HG03196 (cell line): Measurements from ENCODE around the gene PPP4R2.
"Not testable (repeated sequence)": the region's sequence is repeated elsewhere in the genome, so short reads cannot be mapped to it uniquely, and the experiment has no call there.

Experiments
- ATAC-seq: cut with Tn5 transposase; IDR thresholded peaks from one replicate; pipeline ENCODE4 v1.9.1; 2021; ENCODE audit not compliant: unreplicated experiment

Gene PPP4R2

GRCh38 chr3:73021301-73021835 lies 24.8 kb downstream of the PPP4R2 start:
- no peak for ATAC-seq

- ATAC-seq = no peak
Observed at GRCh38 chr3:73024836-73025235, 28.2 kb downstream of the PPP4R2 start.

GRCh38 chr3:73026111-73026759 lies 29.6 kb downstream of the PPP4R2 start:
- no peak for ATAC-seq

- ATAC-seq = no peak
Observed at GRCh38 chr3:73026760-73027113, 30.1 kb downstream of the PPP4R2 start.

GRCh38 chr3:73028803-73029202 lies 32.2 kb downstream of the PPP4R2 start:
- no peak for ATAC-seq

GRCh38 chr3:73029321-73029796 lies 32.7 kb downstream of the PPP4R2 start:
- ATAC-seq = no peak

GRCh38 chr3:73030073-73030597 lies 33.5 kb downstream of the PPP4R2 start:
- no peak for ATAC-seq

GRCh38 chr3:73031573-73032103 lies 35.0 kb downstream of the PPP4R2 start:
- ATAC-seq = no peak

GRCh38 chr3:73036694-73037591 lies 40.3 kb downstream of the PPP4R2 start:
- no peak for ATAC-seq

- ATAC-seq = no peak
Observed at GRCh38 chr3:73041537-73041936, 44.9 kb downstream of the PPP4R2 start.

- ATAC-seq = no peak
Observed at GRCh38 chr3:73043414-73043813, 46.8 kb downstream of the PPP4R2 start.

- ATAC-seq = no peak
Observed at GRCh38 chr3:73045391-73045790, 48.8 kb downstream of the PPP4R2 start.

GRCh38 chr3:73046195-73046594 lies 49.6 kb downstream of the PPP4R2 start:
- ATAC-seq = no peak

- ATAC-seq = no peak
Observed at GRCh38 chr3:73049319-73049718, 52.7 kb downstream of the PPP4R2 start.

GRCh38 chr3:73052857-73053256 lies 56.2 kb downstream of the PPP4R2 start:
- ATAC-seq = no peak

- ATAC-seq = no peak
Observed at GRCh38 chr3:73055583-73055982, 59.0 kb downstream of the PPP4R2 start.

GRCh38 chr3:73056014-73056844 lies 59.6 kb downstream of the PPP4R2 start:
- no peak for ATAC-seq

GRCh38 chr3:73056845-73057150 lies 60.2 kb downstream of the PPP4R2 start:
- no peak for ATAC-seq

GRCh38 chr3:73060302-73060723 lies 63.7 kb downstream of the PPP4R2 start:
- no peak for ATAC-seq

- no peak for ATAC-seq
Observed at GRCh38 chr3:73061416-73061815, 64.8 kb downstream of the PPP4R2 start, which contains the start of gene EBLN2. Gene EBLN2, plus strand, starts transcription at chr3:73061659. Its CDS starts 423 bp downstream, at chr3:73062082.

- ATAC-seq = not testable (repeated sequence)
Observed at GRCh38 chr3:73066243-73066642, 69.6 kb downstream of the PPP4R2 start.
